IMR-90 (cell line): ENCODE data around the gene PVALEF. TPM values are rescaled to one million over a fixed set of nuclear protein-coding genes. Genes with fewer than 3 reads are reported as not detected.

ENCODE experiments used
- ATAC-seq: fragments of 200-7000 bp; cut with Tn5 transposase; 2 replicates; pipeline ENCODE4 v1.9.1; 2020; ENCODE audit warnings: low read depth, mild to moderate bottlenecking, moderate library complexity
- BruUV-seq: library from RNA; stranded (reverse); fragments of 400-500 nt; replicated peaks from 2 replicates; lab custom pipeline; 2021; lab: Mats Ljungman, UMichigan
- CTCF ChIA-PET: fragments of 300-600 bp; formaldehyde crosslinking; extraction: SDS; loops from one replicate; lab custom pipeline; 2021; ENCODE audit warnings: antibody characterized with exemption; lab: Yijun Ruan, JAX
- POLR2A ChIA-PET: fragments of 300-600 bp; sonication (Branson Sonifier 250); formaldehyde crosslinking; loops from one replicate; lab custom pipeline; 2022; ENCODE audit warnings: antibody characterized with exemption; ENCODE audit not compliant: unreplicated experiment; lab: Charles Lee
- DNase-seq: peaks from one replicate; pipeline ENCODE4 v3.0.0; 2013
- H2AFZ ChIP-seq: replicated peaks from 2 replicates; pipeline ENCODE3; 2013; ENCODE audit warnings: low read length, mild to moderate bottlenecking; ENCODE audit not compliant: poor library complexity
- H2AK5ac ChIP-seq: 2 replicates; pipeline ENCODE4 v1.6.1; 2013; ENCODE audit warnings: low read depth, low read length, inconsistent platforms
- H2AK9ac ChIP-seq: replicated peaks from 2 replicates; pipeline ENCODE3; 2013; ENCODE audit warnings: mild to moderate bottlenecking, low read depth, low read length, moderate library complexity; ENCODE audit not compliant: poor library complexity
- H2BK120ac ChIP-seq: 2 replicates; pipeline ENCODE4 v1.6.1; 2013; ENCODE audit warnings: low read depth, low read length, inconsistent platforms
- H2BK15ac ChIP-seq: 3 replicates; pipeline ENCODE4 v1.6.1; 2013; ENCODE audit warnings: low read depth, low read length, inconsistent platforms
- H2BK20ac ChIP-seq: 2 replicates; pipeline ENCODE4 v1.6.1; 2013; ENCODE audit warnings: low read depth, mild to moderate bottlenecking, inconsistent platforms, low read length, moderate library complexity
- H2BK5ac ChIP-seq: 2 replicates; pipeline ENCODE4 v1.6.1; 2013; ENCODE audit warnings: mild to moderate bottlenecking, low read depth, low read length, inconsistent platforms; ENCODE audit not compliant: poor library complexity, severe bottlenecking
- H3K14ac ChIP-seq: replicated peaks from 2 replicates; pipeline ENCODE4 v1.6.1; 2013; ENCODE audit warnings: low read depth, low read length, inconsistent platforms
- H3K18ac ChIP-seq: 2 replicates; pipeline ENCODE4 v1.6.1; 2013; ENCODE audit warnings: low read depth, low read length, control low read depth
- H3K23ac ChIP-seq: 2 replicates; pipeline ENCODE4 v1.6.1; 2013; ENCODE audit warnings: low read depth, low read length, inconsistent platforms
- H3K27ac ChIP-seq: 2 replicates; pipeline ENCODE4 v1.5.1; 2013; ENCODE audit warnings: mild to moderate bottlenecking, control low read depth, low read length; ENCODE audit not compliant: insufficient read depth
- H3K27me3 ChIP-seq: 2 replicates; pipeline ENCODE4 v1.6.1; 2013; ENCODE audit warnings: low read length; ENCODE audit not compliant: control insufficient read depth, insufficient read depth
- H3K36me3 ChIP-seq: 2 replicates; pipeline ENCODE4 v1.6.1; 2013; ENCODE audit warnings: low read length, mixed read lengths; ENCODE audit not compliant: control insufficient read depth, insufficient read depth
- H3K4ac ChIP-seq: 2 replicates; pipeline ENCODE4 v1.6.1; 2013; ENCODE audit warnings: low read depth, low read length, inconsistent platforms
- H3K4me1 ChIP-seq: 2 replicates; pipeline ENCODE4 v1.6.1; 2013; ENCODE audit warnings: low read length, mixed read lengths; ENCODE audit not compliant: control insufficient read depth, insufficient read depth
- H3K4me2 ChIP-seq: 2 replicates; pipeline ENCODE4 v1.6.1; 2013; ENCODE audit warnings: low read depth, mild to moderate bottlenecking, control low read depth, low read length, moderate library complexity
- H3K4me3 ChIP-seq: 2 replicates; pipeline ENCODE4 v1.5.1; 2013; ENCODE audit warnings: low read depth, mild to moderate bottlenecking, control low read depth, low read length, moderate library complexity; ENCODE audit not compliant: insufficient read depth
- H3K56ac ChIP-seq: 2 replicates; pipeline ENCODE4 v1.6.1; 2013; ENCODE audit warnings: low read length, inconsistent platforms; ENCODE audit not compliant: insufficient read depth; ENCODE audit errors: extremely low read depth
- H3K79me1 ChIP-seq, 2 experiments: 2 replicates each; pipeline ENCODE4 v1.6.1; 2013; ENCODE audit warnings: low read length in 2 of 2, inconsistent platforms in 1 of 2, low read depth in 1 of 2
- H3K9ac ChIP-seq: 2 replicates; pipeline ENCODE4 v1.6.1; 2013; ENCODE audit warnings: low read depth, low read length, control low read depth
- H3K9me1 ChIP-seq: 2 replicates; pipeline ENCODE4 v1.6.1; 2013; ENCODE audit warnings: low read length, inconsistent platforms; ENCODE audit not compliant: insufficient read depth
- H3K9me3 ChIP-seq: 2 replicates; pipeline ENCODE4 v1.6.1; 2013; ENCODE audit warnings: low read length; ENCODE audit not compliant: control insufficient read depth, insufficient read depth
- H4K20me1 ChIP-seq: 2 replicates; pipeline ENCODE4 v1.6.1; 2013; ENCODE audit warnings: low read length, inconsistent platforms; ENCODE audit not compliant: insufficient read depth
- H4K5ac ChIP-seq: 2 replicates; pipeline ENCODE4 v1.6.1; 2013; ENCODE audit warnings: mild to moderate bottlenecking, low read depth, low read length, control low read depth
- H4K8ac ChIP-seq, 2 experiments: 2 replicates each; pipeline ENCODE4 v1.6.1; 2013; ENCODE audit warnings: low read depth in 2 of 2, low read length in 2 of 2, control low read depth in 1 of 2, inconsistent platforms in 1 of 2
- H4K91ac ChIP-seq: 2 replicates; pipeline ENCODE4 v1.6.1; 2013; ENCODE audit warnings: low read depth, low read length, inconsistent platforms; ENCODE audit not compliant: insufficient read depth
- BHLHE40 ChIP-seq: fragments of 150-350 bp; IDR thresholded peaks from 2 replicates; pipeline ENCODE4 v1.6.1; 2016; ENCODE audit warnings: mild to moderate bottlenecking, low read depth, low read length
- FOS ChIP-seq: fragments of 150-350 bp; IDR thresholded peaks from 2 replicates; pipeline ENCODE4 v1.6.1; 2016; ENCODE audit warnings: low read depth, low read length
- POLR2A ChIP-seq: IDR thresholded peaks from 2 replicates; pipeline ENCODE4 v1.6.1; 2012; ENCODE audit warnings: mild to moderate bottlenecking, low read depth, low read length
- RAD21 ChIP-seq: IDR thresholded peaks from 2 replicates; pipeline ENCODE4 v1.6.1; 2012; ENCODE audit warnings: low read length, improper control_type of control experiment
- SMC3 ChIP-seq: fragments of 150-350 bp; IDR thresholded peaks from 2 replicates; pipeline ENCODE4 v1.6.1; 2016; ENCODE audit warnings: low read depth, mild to moderate bottlenecking, antibody characterized with exemption, low read length, moderate library complexity
- WGBS, 2 experiments: methylation state at CpG; one replicate each; pipeline versions ENCODE4 v1.1.5 to v1.1.7; 2013; ENCODE audit warnings: missing lambda C conversion rate in 2 of 2; ENCODE audit not compliant: insufficient read length in 1 of 2; ENCODE audit errors: extremely low coverage in 2 of 2; 5-methylcytosine and 5-hydroxymethylcytosine counted together
- dilution Hi-C: fragments of 300-500 bp; cut with HindIII; formaldehyde crosslinking; loops from one replicate; pipeline ENCODE4 v1.14.3; 2018; ENCODE audit warnings: low sequenced_read_pairs; ENCODE audit not compliant: unreplicated experiment
- in situ Hi-C: fragments of 300-500 bp; cut with MboI; formaldehyde crosslinking; loops from 3 replicates; pipeline ENCODE4 v1.14.3; 2019; ENCODE audit warnings: low sequenced_read_pairs, inconsistent platforms, mixed read lengths
- intact Hi-C: fragments of 100-400 bp; cut with micrococcal nuclease; formaldehyde crosslinking; loops from 2 replicates; pipeline ENCODE4 v1.10.0; 2022
- polyA plus RNA-seq, 3 experiments: library from polyadenylated mRNA; depleted of rRNA; stranded (reverse); fragments of >200 nt; gene quantifications; 2 replicates each; pipeline ENCODE4 v1.2.3, GENCODE V29; 2012; ENCODE audit warnings: low replicate concordance in 1 of 3
- total RNA-seq: library from RNA; depleted of rRNA; stranded (reverse); fragments of >200 nt; gene quantifications from 2 replicates; pipeline ENCODE4 v1.2.3, GENCODE V29; 2012

Gene PVALEF
- total and polyA plus RNA-seq, 2 of the 4 experiments (the other 2 are of a cell fraction): not detected

- H2AFZ ChIP-seq: no peak overlapping the region
- dilution Hi-C loops: no loop called here
- no peak overlapping the region for H2AK9ac ChIP-seq
- H3K14ac ChIP-seq: no peak overlapping the region
- ATAC-seq: no peak
- no peak overlapping the region for H4K8ac ChIP-seq
- ChIA-PET POLR2A (no interaction called here), CTCF (interaction anchor here (0.6 to 1.2 kb wide), 2 partner anchors 9 to 82 kb away, joined by 3 to 4 read pairs; no protein-coding TSS in a partner anchor)
- H2BK20ac ChIP-seq: no peak overlapping the region
- H3K18ac ChIP-seq: no peak overlapping the region
- H3K27ac ChIP-seq: no peak overlapping the region
- H3K4ac ChIP-seq: no peak overlapping the region
- no peak overlapping the region for H4K91ac ChIP-seq
- H4K20me1 ChIP-seq: no peaks in the 10 kb centered on the region
- intact Hi-C loops: no loop called here
- H3K27me3 ChIP-seq: peaks cover 31% of the 10 kb centered on the region
- H3K9me3 ChIP-seq: no peaks in the 10 kb centered on the region
- no peaks in the 10 kb centered on the region for H3K4me1 ChIP-seq
- H2BK120ac ChIP-seq: no peak overlapping the region
- in situ Hi-C loops: no loop called here
- no TSS peak for BruUV-seq
- no peak overlapping the region for H2BK5ac ChIP-seq
- no peak overlapping the region for H3K56ac ChIP-seq
- no peak overlapping the region for H2AK5ac ChIP-seq
- no peak overlapping the region for H3K4me2 ChIP-seq
- no peak overlapping the region for H2BK15ac ChIP-seq
- DNase-seq: no peak
- H3K79me1 ChIP-seq: no peaks in the 10 kb centered on the region
- H3K36me3 ChIP-seq: no peaks in the 10 kb centered on the region
- H3K9me1 ChIP-seq: no peaks in the 10 kb centered on the region
- no peak overlapping the region for H4K5ac ChIP-seq
- no peak overlapping the region for H3K23ac ChIP-seq
- H3K4me3 ChIP-seq: no peak overlapping the region
- no peak overlapping the region for H3K9ac ChIP-seq
- no peak for TF ChIP-seq BHLHE40
- no peak for TF ChIP-seq POLR2A
- TF ChIP-seq RAD21: no peak
- TF ChIP-seq FOS: no peak
- TF ChIP-seq SMC3: no peak
- WGBS, 2 experiments: 93% methylated on average over 2 of the region's 8 CpGs; no CpG with 5 or more reads in 1 of the 2 experiments
These were observed 12.9 kb upstream of the PVALEF start for GRCh38 chr17:81152288-81152828.
